Measurements from ENCODE around the gene BTRC. TPM values are rescaled to one million over a fixed set of nuclear protein-coding genes. Genes with fewer than 3 reads are reported as not detected.

Gene BTRC
- total and polyA plus RNA-seq, 7 donors: 6.1 to 19.3 (median 16.4) TPM

GRCh38 chr10:101310529-101311184, 43.3 kb upstream of the BTRC start:
- Histone ChIP-seq H3K4me3 (peak overlapping the region; percentile 62), H3K36me3 (ENCODE audit: insufficient read depth in 1 of 2, low read depth in 1 of 2) (no peaks in the 10 kb centered on the region), H3K4me1 (no peaks in the 10 kb centered on the region), H3K9me3 (no peaks in the 10 kb centered on the region), H3K27me3 (ENCODE audit: insufficient read depth in 3 of 3, low read length in 2 of 3) (peaks cover 0 to 10% (median 2%) of the 10 kb centered on the region in 3 donors), H3K27ac (no peak overlapping the region)
- no peak for DNase-seq
- WGBS, 3 donors: 16 to 28% (median 16%) methylated on average over 20 to 25 of the region's 25 CpGs
- no peak for TF ChIP-seq CTCF (IDR thresholded peaks at IDR 0.05)
- peak in 3 of 4 donors; percentile 6 to 20 (median 16) for ATAC-seq
- intact Hi-C loops (cut with DNase I): no loop called here

- H3K27me3 ChIP-seq (ENCODE audit: insufficient read depth in 3 of 3, low read length in 2 of 3): peaks cover 0 to 10% (median 2%) of the 10 kb centered on the region in 3 donors
- no peaks in the 10 kb centered on the region for H3K4me1 ChIP-seq
- H3K9me3 ChIP-seq: no peaks in the 10 kb centered on the region
- peak; percentile 53 to 92 (median 66) for ATAC-seq
- intact Hi-C loops (cut with DNase I): no loop called here
- WGBS, 3 donors: 21 to 25% (median 24%) methylated on average over 15 of the region's 15 CpGs
- DNase-seq: peak in 1 of 2 donors; percentile 61
- no peak overlapping the region for H3K27ac ChIP-seq
- peak overlapping the region; percentile 62 for H3K4me3 ChIP-seq
- TF ChIP-seq CTCF (IDR thresholded peaks at IDR 0.05): no peak
- no peaks in the 10 kb centered on the region for H3K36me3 ChIP-seq (ENCODE audit: insufficient read depth in 1 of 2, low read depth in 1 of 2)
Observed at GRCh38 chr10:101311185-101312066, 42.5 kb upstream of the BTRC start.

- no peaks in the 10 kb centered on the region for H3K27me3 ChIP-seq (ENCODE audit: insufficient read depth in 3 of 3, low read length in 2 of 3)
- H3K4me1 ChIP-seq: no peaks in the 10 kb centered on the region
- no peak overlapping the region for H3K27ac ChIP-seq
- no peaks in the 10 kb centered on the region for H3K36me3 ChIP-seq (ENCODE audit: insufficient read depth in 1 of 2, low read depth in 1 of 2)
- no peaks in the 10 kb centered on the region for H3K9me3 ChIP-seq
- no peak for TF ChIP-seq CTCF (IDR thresholded peaks at IDR 0.05)
- no peak for DNase-seq
- intact Hi-C loops (cut with DNase I): no loop called here
- no peak overlapping the region for H3K4me3 ChIP-seq
- WGBS, 3 donors: 76 to 83% (median 77%) methylated on average over 3 of the region's 3 CpGs
- peak in 2 of 4 donors; percentile 36 to 44 for ATAC-seq
Observed at GRCh38 chr10:101319241-101319915, 34.6 kb upstream of the BTRC start.

GRCh38 chr10:101321073-101321472, 32.9 kb upstream of the BTRC start:
- no peak overlapping the region for H3K27ac ChIP-seq
- no peaks in the 10 kb centered on the region for H3K36me3 ChIP-seq (ENCODE audit: insufficient read depth in 1 of 2, low read depth in 1 of 2)
- no peaks in the 10 kb centered on the region for H3K4me1 ChIP-seq
- WGBS, 3 donors: 84 to 91% (median 85%) methylated on average over 4 of the region's 4 CpGs
- H3K4me3 ChIP-seq: no peak overlapping the region
- intact Hi-C loops (cut with DNase I): no loop called here
- H3K27me3 ChIP-seq (ENCODE audit: insufficient read depth in 3 of 3, low read length in 2 of 3): no peaks in the 10 kb centered on the region
- DNase-seq: no peak
- TF ChIP-seq CTCF (IDR thresholded peaks at IDR 0.05): no peak
- no peaks in the 10 kb centered on the region for H3K9me3 ChIP-seq
- no peak for ATAC-seq

All from psoas muscle (tissue), 8 donors.